HG02840 (cell line): ENCODE measurements around the gene ADAMTSL4.

Experiments
- ATAC-seq: cut with Tn5 transposase; IDR thresholded peaks from one replicate; pipeline ENCODE4 v1.9.1; 2021; ENCODE audit warnings: mild to moderate bottlenecking, moderate library complexity, moderate number of reproducible peaks; ENCODE audit not compliant: unreplicated experiment, low FRiP score

ADAMTSL4 gene

DNA sequence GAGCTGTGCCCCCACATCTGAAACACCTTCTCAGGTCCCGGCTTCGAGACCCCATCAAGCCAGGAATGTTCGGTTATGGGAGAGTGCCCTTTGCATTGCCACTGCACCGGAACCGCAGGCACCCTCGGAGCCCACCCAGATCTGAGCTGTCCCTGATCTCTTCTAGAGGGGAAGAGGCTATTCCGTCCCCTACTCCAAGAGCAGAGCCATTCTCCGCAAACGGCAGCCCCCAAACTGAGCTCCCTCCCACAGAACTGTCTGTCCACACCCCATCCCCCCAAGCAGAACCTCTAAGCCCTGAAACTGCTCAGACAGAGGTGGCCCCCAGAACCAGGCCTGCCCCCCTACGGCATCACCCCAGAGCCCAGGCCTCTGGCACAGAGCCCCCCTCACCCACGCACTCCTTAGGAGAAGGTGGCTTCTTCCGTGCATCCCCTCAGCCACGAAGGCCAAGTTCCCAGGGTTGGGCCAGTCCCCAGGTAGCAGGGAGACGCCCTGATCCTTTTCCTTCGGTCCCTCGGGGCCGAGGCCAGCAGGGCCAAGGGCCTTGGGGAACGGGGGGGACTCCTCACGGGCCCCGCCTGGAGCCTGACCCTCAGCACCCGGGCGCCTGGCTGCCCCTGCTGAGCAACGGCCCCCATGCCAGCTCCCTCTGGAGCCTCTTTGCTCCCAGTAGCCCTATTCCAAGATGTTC, 4.3 kb downstream of the ADAMTSL4 start:
- ATAC-seq, result no peak

DNA sequence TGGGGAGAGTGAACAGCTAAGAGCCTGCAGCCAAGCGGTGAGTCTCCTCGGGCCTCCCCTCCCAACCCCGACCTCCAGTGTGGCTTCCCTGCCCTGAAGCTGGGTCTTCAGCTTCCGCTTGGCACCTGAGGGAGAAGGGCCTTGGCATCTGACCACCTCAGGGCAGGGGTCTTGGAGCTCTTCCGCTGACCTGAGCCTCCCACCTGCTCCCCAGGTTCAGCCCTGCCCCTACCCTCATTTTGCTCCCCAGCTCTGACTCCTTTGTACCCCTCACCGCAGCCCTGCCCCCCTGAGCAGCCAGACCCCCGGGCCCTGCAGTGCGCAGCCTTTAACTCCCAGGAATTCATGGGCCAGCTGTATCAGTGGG, 4.9 kb downstream of the ADAMTSL4 start:
- ATAC-seq, result no peak

DNA sequence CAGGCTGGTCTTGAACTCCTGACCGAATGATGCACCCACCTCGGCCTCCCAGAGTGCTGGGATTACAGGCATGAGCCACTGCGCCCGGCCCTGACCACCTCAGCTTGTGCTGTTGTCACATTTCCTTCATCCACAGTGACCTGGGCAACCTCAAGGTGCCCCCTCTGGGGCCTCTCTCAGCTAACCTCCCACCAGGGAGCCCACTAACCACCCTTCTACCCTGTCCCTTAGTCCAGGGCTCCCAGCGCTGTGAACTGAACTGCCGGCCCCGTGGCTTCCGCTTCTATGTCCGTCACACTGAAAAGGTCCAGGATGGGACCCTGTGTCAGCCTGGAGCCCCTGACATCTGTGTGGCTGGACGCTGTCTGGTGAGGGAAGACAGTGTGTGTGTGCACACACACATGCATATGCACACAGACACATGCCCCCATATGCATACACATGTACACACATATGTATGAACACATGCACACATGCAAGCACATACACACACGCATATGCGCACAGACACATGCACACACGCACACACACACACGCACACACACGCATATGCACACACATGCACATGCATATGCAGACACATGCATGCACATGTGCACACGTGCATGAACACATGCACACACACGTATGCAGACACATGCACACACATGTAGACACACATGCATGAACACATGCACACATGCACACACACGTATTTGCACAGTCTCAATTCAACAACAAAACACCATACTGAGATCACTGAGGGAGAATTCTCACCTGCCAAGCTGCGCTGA, 6.2 kb downstream of the ADAMTSL4 start:
- no peak for ATAC-seq

DNA sequence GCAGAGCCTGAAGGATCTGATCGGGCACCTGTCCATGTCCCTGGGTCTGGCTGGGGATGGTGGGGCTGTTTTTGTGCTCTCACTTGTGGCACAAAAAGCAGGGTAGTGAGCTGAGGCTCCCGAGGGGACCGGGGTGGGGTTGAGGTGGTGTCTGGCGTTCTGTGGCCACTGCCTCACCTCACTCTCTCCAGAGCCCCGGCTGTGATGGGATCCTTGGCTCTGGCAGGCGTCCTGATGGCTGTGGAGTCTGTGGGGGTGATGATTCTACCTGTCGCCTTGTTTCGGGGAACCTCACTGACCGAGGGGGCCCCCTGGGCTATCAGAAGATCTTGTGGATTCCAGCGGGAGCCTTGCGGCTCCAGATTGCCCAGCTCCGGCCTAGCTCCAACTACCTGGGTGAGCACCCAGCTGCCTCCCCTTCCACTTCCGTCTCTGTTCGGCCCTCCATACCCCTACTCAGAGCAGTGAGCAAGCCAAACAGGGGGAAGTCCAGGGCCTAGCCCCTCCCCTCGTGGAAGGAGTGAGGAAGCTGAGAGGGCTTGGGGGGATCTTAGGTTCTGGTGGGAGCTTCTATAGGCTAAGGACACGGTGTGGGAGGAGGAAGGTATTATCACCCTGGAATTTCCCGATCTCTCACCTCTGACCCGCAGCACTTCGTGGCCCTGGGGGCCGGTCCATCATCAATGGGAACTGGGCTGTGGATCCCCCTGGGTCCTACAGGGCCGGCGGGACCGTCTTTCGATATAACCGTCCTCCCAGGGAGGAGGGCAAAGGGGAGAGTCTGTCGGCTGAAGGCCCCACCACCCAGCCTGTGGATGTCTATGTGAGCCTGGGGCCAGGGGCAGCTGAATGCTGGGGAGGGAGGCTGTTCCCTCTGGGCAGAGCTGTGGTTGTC, 7.0 kb downstream of the ADAMTSL4 start:
- no peak for ATAC-seq

DNA sequence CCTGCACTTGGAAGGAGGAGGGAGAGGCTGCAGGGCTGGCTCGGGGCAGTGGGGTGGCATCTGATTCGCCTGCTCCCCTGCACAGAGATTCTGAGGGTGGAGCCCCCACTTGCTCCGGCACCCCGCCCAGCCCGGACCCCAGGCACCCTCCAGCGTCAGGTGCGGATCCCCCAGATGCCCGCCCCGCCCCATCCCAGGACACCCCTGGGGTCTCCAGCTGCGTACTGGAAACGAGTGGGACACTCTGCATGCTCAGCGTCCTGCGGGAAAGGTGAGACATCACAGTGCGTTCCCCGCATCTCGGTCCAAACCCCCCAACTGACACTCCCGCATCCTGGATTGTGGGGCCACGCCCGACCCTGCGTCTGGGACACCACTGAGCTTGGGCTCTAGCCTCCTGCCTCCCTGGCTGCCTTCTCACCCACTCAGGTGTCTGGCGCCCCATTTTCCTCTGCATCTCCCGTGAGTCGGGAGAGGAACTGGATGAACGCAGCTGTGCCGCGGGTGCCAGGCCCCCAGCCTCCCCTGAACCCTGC, 7.9 kb downstream of the ADAMTSL4 start:
- no peak for ATAC-seq

DNA sequence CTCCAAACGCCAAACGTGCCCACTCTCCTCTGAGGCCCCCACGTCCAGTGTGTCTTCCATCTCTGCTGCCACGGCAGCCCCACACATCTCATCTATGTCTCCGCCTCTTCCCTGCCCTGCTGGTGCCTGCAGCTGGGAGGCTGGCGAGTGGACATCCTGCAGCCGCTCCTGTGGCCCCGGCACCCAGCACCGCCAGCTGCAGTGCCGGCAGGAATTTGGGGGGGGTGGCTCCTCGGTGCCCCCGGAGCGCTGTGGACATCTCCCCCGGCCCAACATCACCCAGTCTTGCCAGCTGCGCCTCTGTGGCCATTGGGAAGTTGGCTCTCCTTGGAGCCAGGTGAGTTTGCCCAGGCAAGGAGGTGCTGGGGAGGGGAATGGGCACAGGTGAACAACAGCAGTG, 8.6 kb downstream of the ADAMTSL4 start:
- ATAC-seq, result no peak

DNA sequence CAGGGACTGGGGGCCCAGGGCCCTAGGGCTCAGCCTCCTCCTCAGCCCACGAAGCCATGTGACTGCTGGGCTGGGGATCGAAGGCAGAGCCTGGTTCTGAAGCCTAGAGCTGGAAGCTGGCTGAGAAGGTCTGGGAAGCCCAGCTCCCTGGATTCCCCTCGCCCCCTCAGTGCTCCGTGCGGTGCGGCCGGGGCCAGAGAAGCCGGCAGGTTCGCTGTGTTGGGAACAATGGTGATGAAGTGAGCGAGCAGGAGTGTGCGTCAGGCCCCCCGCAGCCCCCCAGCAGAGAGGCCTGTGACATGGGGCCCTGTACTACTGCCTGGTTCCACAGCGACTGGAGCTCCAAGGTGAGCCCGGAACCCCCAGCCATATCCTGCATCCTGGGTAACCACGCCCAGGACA, 9.1 kb downstream of the ADAMTSL4 start:
- ATAC-seq, result no peak

DNA sequence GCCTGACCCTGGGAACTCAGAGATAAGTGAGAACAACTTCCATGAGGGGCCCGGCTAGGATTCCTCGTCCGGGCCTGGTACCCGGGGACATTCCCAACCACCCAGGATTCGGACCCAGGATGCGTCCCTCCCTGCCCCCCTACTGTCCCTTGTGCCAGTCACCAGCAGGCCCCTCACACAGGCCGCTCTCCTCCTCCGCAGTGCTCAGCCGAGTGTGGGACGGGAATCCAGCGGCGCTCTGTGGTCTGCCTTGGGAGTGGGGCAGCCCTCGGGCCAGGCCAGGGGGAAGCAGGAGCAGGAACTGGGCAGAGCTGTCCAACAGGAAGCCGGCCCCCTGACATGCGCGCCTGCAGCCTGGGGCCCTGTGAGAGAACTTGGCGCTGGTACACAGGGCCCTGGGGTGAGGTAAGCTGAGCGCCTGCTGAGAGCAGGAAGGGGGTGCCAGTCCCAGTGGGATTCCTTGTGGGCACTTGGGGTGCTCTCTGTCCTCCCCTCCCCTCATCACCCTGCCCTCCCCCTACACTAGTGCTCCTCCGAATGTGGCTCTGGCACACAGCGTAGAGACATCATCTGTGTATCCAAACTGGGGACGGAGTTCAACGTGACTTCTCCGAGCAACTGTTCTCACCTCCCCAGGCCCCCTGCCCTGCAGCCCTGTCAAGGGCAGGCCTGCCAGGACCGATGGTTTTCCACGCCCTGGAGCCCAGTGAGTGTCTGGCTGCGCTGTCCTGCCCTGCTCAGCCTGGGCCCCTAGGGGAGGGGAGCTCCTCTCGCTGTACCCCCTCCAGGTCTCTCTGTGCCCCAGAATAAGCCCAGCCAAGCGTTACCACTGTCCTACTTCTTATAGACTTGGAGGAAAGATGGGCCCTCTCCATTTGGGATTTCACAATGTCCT, 9.8 kb downstream of the ADAMTSL4 start:
- no peak for ATAC-seq

DNA sequence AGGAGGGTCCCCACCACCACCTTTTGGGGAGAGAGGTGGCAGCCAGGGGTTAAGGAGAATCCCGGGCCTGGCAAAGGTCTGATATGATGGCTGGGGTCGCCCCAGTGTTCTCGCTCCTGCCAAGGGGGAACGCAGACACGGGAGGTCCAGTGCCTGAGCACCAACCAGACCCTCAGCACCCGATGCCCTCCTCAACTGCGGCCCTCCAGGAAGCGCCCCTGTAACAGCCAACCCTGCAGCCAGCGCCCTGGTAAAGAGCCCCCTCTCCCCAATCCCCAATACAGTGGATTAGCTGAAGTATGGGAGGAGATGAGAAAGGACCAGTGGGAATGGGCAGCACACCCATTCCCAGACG, 10.4 kb downstream of the ADAMTSL4 start:
- ATAC-seq, result no peak

DNA sequence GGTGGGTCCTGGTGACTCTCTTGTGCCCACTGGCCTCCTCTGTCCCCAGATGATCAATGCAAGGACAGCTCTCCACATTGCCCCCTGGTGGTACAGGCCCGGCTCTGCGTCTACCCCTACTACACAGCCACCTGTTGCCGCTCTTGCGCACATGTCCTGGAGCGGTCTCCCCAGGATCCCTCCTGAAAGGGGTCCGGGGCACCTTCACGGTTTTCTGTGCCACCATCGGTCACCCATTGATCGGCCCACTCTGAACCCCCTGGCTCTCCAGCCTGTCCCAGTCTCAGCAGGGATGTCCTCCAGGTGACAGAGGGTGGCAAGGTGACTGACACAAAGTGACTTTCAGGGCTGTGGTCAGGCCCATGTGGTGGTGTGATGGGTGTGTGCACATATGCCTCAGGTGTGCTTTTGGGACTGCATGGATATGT, 10.8 kb downstream of the ADAMTSL4 start:
- no peak for ATAC-seq

DNA sequence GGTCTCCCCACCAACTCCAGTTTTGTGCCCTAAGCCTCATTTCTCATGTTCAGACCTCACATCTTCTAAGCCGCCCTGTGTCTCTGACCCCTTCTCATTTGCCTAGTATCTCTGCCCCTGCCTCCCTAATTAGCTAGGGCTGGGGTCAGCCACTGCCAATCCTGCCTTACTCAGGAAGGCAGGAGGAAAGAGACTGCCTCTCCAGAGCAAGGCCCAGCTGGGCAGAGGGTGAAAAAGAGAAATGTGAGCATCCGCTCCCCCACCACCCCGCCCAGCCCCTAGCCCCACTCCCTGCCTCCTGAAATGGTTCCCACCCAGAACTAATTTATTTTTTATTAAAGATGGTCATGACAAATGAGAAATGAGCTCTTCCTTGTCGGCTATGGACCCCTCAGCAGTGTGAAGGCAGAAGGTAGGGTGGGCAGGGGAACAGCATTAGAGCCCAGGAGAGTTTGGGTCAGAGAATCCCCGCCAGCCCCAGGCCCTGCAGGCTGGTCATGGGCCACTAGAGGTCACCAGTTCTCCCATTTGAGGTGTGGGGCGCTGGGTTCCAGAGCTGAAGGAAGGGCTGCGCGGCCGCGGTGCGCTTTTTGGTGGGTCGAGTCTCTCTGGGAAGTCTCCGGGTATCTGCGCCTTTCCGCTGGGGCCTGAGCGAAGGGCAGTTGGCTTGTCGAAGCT, 11.5 kb downstream of the ADAMTSL4 start:
- no peak for ATAC-seq

DNA sequence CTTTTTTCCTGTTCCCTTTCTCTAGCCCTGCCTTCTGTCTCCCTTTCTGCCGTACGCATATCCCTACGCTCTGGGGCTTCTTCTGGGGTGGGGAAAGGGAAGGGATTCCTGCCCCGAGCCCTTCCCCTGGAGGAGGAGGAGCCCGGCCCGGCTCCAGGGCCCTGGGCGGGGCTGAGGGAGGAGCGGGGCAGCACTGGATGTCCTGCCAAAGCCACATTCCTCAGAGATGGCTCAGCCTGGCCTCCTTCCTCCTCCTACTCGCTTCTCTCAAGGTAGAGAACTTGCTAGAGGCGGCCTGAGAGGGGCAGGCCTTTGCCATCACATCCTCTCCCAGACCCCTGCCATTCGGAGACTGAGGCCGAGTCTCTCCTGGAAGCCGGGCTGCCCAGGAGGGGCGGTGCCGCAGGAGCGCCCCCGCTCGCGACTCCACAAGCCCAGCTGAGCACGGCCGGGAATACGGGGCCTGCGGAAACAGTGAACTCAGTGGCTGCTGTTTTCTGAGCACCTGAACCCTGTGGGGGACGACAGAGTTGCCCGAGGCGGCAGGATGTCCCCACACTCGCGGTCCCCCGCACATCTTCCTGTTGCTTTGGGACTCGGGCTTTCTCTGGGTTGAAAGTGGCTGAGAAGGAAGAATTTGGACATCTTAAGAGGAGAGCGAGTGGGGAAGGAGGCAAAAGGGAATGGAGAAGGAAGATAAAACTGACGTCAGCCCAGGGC, 12.2 kb downstream of the ADAMTSL4 start:
- no peak for ATAC-seq

DNA sequence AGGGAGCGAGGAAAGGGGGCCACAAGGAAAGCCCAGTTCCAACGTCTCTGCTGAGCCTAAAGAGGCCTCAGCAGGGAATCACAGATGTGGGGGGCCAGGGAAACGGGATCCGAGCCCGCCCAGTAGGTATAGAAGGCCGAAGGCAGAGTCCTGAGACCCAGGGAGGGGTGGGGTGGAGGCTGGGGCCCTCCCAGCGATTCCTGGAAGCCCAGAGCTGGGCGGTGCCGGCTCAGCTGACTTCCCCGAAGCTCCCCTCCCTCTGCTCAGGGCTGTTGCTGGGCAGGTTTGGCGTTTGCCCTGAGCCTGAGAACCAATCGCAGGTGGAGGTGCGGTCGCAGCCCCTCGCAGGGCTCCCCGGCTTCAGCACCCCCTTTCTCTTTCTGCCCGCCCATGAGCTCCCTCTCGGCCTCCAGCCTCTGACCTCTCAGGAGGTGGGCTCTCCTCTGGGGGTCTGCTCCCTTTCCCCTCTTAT, 12.8 kb downstream of the ADAMTSL4 start:
- ATAC-seq, result peak; percentile 41

DNA sequence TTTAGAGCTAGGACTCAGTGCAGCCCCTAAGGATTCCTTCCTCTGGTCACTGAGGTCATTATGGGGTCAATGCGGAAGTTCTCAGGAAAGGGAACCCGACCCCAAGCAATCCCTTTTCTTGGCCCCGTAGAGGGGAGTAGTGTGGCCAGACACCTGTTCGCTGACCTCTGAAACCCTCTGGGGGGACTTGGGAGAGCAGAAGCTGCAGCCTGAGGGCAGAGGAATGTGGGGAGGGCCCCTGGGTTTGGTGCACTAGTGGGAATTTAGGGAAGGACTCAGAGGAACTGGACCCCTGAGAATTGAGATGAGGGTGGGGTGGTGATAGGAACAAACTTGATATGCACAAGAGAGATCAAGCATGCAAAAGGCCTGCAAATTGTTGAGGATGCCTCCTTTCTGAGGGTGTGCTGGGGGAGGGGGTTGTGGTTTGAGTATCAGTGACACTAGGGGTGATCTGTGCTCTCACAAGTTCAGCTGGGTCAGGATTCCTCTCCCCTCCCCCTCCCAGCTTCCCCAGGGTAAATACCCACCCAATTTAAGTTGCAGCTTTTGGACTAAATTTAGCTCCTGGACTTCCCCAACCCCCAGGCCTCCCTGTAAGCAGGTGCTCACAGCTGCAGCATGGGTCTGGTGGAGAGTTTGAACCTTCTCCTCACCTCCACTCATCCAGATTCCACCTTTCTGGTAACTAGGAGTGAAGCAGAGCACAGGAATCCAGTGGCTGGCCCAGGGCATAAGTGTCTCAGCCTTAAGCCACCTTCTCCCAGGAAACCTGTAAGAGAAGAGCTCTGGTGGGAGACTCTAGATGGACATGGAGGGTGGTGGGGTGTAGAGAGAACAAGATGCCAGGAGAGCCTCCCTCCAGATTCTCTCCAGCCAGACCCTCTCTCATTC, 13.5 kb downstream of the ADAMTSL4 start:
- peak; percentile 45 for ATAC-seq

DNA sequence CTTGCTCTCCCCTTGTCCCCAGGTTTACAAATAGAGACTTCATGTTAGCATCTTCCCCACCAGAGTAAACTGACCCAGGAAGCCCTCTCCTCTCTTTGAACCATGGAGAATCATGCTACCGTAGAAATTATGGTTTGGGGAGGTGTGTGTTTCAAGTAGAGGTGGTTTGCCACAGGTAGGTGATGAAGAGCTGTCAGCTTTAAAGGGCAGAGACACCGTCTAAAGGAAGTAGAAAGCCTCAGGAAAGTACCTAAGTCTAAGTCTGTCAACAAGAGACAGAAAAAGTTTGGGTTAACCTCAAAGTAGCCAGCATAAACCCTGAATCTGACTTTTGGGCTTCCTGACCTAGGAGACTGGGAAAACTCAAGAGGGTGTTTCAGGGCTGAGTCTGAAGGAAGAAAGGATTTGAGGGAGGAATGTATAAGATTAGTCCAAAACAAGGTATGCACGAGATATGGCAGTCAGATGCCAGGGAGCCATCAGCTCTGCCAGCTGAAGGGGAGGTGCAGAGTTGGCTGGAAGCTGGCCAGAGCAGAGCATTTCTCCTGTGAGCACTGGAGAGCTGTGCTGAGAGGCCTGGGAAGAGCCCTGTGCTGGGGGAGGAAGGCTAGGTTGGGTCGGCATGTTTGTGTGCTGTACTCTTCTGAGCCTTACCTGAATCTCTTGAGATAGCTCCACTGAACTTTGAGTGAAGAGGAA, 14.3 kb downstream of the ADAMTSL4 start:
- ATAC-seq, result no peak

DNA sequence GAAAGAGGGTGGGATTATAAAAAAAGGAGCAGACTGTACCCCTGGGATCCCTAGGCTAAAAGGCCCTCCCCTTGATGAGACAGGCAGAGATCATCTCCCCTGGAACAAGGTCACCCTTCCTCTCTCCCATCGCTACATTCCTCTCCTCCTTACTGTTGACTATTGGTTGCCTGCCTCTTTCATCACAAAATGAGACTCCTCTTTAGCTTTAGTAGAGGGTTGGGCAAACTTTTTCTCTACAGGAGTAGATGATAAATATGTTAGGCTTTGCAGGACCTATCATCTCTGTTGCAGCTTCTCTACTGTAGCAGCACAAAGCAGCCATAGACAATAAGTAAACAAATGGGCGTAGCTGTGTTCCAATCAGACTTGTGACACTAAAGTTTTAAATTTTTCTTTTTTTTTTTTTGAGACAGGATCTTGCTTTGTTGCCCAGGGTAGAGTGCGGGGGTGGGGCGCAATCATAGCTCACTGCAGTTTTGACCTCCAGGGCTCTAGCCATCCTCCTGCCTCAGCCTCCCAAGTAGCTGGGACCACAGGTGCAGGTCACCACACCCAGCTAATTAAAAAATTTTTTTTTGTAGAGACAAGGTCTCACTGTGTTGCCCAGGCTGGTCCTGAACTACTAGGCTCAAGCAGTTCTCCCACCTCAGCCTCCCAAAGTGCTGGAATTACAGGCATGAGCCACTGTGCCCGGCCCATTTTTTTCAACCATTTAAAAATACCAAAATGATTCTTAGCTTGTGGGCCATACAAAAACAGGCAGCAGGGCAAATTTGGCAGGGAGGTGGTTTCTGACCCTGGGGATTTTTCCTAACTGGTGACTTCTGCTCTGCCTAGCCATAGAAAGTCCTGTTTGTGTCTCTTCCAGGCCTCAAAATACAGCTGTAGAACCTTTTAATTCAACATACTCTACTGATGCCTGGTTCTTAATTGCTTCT, 15.1 kb downstream of the ADAMTSL4 start:
- ATAC-seq, result no peak
